Hepatocyte (in vitro differentiated cells): ENCODE data around the gene NAV2.

ENCODE experiments used
- EZH2 ChIP-seq: fragments of 200-600 bp; sonication (generic); IDR thresholded peaks from 2 replicates; pipeline ENCODE4 v1.6.1; 2016; ENCODE audit warnings: antibody characterized with exemption, mild to moderate bottlenecking, borderline replicate concordance
- TF ChIP-seq, protein P1 (sequence below): fragments of 200-600 bp; sonication (generic); IDR thresholded peaks from 2 replicates; pipeline ENCODE4 v1.5.1; 2016; ENCODE audit warnings: antibody characterized with exemption, mild to moderate bottlenecking; ENCODE audit not compliant: poor library complexity

GRCh38 chr11:20010156-20010850 lies 297.7 kb downstream of the NAV2 start:
- TF ChIP-seq, protein P1, sequence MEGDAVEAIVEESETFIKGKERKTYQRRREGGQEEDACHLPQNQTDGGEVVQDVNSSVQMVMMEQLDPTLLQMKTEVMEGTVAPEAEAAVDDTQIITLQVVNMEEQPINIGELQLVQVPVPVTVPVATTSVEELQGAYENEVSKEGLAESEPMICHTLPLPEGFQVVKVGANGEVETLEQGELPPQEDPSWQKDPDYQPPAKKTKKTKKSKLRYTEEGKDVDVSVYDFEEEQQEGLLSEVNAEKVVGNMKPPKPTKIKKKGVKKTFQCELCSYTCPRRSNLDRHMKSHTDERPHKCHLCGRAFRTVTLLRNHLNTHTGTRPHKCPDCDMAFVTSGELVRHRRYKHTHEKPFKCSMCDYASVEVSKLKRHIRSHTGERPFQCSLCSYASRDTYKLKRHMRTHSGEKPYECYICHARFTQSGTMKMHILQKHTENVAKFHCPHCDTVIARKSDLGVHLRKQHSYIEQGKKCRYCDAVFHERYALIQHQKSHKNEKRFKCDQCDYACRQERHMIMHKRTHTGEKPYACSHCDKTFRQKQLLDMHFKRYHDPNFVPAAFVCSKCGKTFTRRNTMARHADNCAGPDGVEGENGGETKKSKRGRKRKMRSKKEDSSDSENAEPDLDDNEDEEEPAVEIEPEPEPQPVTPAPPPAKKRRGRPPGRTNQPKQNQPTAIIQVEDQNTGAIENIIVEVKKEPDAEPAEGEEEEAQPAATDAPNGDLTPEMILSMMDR: no peak
- TF ChIP-seq EZH2: no peak
